ENCODE results near the gene CNOT2.

DNA sequence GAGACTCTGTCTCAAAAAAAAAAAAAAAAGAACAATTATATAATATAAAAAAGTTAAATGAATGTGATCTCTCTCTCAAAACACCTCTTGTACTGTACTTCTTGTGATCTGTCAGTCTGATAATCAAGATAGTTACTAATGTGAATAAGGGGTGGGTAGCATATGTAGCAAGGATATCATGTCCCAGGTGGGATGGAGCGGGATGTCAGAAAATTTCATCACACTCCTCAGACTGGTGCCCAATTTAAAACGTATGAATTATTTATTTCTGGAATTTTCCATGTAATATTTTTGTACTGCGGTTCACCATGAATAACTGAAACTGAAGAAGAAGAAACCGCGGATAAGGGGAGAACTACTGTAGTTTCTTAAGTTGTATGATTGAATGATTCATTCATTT lies 11.0 kb downstream of the CNOT2 start:
- TF ChIP-seq, protein P1, sequence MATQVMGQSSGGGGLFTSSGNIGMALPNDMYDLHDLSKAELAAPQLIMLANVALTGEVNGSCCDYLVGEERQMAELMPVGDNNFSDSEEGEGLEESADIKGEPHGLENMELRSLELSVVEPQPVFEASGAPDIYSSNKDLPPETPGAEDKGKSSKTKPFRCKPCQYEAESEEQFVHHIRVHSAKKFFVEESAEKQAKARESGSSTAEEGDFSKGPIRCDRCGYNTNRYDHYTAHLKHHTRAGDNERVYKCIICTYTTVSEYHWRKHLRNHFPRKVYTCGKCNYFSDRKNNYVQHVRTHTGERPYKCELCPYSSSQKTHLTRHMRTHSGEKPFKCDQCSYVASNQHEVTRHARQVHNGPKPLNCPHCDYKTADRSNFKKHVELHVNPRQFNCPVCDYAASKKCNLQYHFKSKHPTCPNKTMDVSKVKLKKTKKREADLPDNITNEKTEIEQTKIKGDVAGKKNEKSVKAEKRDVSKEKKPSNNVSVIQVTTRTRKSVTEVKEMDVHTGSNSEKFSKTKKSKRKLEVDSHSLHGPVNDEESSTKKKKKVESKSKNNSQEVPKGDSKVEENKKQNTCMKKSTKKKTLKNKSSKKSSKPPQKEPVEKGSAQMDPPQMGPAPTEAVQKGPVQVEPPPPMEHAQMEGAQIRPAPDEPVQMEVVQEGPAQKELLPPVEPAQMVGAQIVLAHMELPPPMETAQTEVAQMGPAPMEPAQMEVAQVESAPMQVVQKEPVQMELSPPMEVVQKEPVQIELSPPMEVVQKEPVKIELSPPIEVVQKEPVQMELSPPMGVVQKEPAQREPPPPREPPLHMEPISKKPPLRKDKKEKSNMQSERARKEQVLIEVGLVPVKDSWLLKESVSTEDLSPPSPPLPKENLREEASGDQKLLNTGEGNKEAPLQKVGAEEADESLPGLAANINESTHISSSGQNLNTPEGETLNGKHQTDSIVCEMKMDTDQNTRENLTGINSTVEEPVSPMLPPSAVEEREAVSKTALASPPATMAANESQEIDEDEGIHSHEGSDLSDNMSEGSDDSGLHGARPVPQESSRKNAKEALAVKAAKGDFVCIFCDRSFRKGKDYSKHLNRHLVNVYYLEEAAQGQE (IDR thresholded peaks at IDR 0.05; ENCODE audit: insufficient read depth in 1 of 2, low read depth in 2 of 2, low read length in 2 of 2), result no peak
- no peak for TF ChIP-seq POLR2AphosphoS5 (IDR thresholded peaks at IDR 0.05; ENCODE audit: low read depth, low read length)
